ENCODE measurements around the gene KIAA0753. TPM values are rescaled to one million over a fixed set of nuclear protein-coding genes. Genes with fewer than 3 reads are reported as not detected.

KIAA0753 gene
- total and polyA plus RNA-seq, 9 donors: 12.1 to 32.3 (median 19.2) TPM

DNA sequence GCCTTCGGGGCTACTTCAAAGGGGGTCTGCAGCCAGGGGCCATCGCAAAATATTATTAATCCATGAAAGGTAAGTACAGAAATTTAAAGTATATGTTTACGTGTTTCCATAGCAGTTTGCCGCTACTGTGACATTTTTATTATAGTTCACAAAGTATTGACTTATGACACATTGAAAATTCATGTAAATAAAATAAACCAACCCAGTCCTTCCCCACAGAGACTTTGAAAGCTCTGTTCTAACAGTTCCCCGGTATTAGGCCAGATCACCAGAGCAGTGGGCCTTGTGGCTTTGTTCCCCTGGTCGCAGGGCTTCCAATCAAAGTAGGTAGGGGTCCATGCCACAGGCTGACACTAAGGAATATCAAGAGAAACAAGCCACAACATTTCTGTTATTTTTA, 13.9 kb downstream of the KIAA0753 start:
- intact Hi-C loops (cut with DNase I): no loop called here
- H3K36me3 ChIP-seq: no peaks in the 10 kb centered on the region
- no peaks in the 10 kb centered on the region for H3K4me1 ChIP-seq (ENCODE audit: insufficient read depth)
- TF ChIP-seq EP300 (IDR thresholded peaks at IDR 0.05): no peak
- no peak for TF ChIP-seq CTCF (IDR thresholded peaks at IDR 0.05)
- no peak for TF ChIP-seq POLR2A (IDR thresholded peaks at IDR 0.05)
- no peak for DNase-seq
- no peak overlapping the region for H3K27ac ChIP-seq
- H3K9me3 ChIP-seq: no peaks in the 10 kb centered on the region
- no peaks in the 10 kb centered on the region for H3K27me3 ChIP-seq
- WGBS, 3 donors: 93 to 97% (median 96%) methylated on average over 6 of the region's 6 CpGs
- no peak overlapping the region for H3K4me3 ChIP-seq

GRCh38 chr17:6623941-6624340, 16.6 kb downstream of the KIAA0753 start:
- no peak for DNase-seq
- Histone ChIP-seq H3K9me3 (no peaks in the 10 kb centered on the region), H3K27ac (no peak overlapping the region), H3K36me3 (no peaks in the 10 kb centered on the region), H3K4me3 (no peak overlapping the region), H3K4me1 (ENCODE audit: insufficient read depth) (no peaks in the 10 kb centered on the region), H3K27me3 (no peaks in the 10 kb centered on the region)
- TF ChIP-seq POLR2A (IDR thresholded peaks at IDR 0.05) (no peak), EP300 (IDR thresholded peaks at IDR 0.05) (no peak), CTCF (IDR thresholded peaks at IDR 0.05) (no peak)
- 96% methylated on average over 3 of the region's 3 CpGs for WGBS, 3 donors
- intact Hi-C loops (cut with DNase I): no loop called here

DNA sequence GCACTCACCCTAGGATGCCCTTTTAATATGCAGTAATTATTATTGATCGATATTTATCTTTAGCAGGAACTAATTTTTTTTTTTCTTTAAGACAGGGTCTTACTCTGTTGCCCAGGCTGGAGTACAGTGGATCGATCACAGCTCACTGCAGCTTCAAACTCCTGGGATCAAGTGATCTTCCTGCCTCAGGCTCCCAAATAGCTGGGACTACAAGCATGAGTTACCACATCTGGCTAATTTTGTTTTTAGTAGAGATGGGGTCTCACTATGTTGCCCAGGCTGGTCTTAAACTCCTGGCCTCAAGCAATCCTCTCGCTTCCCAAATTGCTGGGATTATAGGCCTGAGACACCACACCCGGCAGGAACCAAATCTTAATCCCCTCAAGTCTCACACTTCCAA, 29.3 kb downstream of the KIAA0753 start:
- H3K9me3 ChIP-seq: no peaks in the 10 kb centered on the region
- no peaks in the 10 kb centered on the region for H3K36me3 ChIP-seq
- no peak overlapping the region for H3K4me3 ChIP-seq
- H3K4me1 ChIP-seq (ENCODE audit: insufficient read depth): peaks cover 4% of the 10 kb centered on the region
- no peak for DNase-seq
- intact Hi-C loops (cut with DNase I): no loop called here
- TF ChIP-seq CTCF (IDR thresholded peaks at IDR 0.05): no peak
- TF ChIP-seq POLR2A (IDR thresholded peaks at IDR 0.05): no peak
- TF ChIP-seq EP300 (IDR thresholded peaks at IDR 0.05): no peak
- no peaks in the 10 kb centered on the region for H3K27me3 ChIP-seq
- 77 to 91% (median 82%) methylated on average over 4 of the region's 4 CpGs for WGBS, 3 donors
- H3K27ac ChIP-seq: no peak overlapping the region

GRCh38 chr17:6610011-6610410, 30.5 kb downstream of the KIAA0753 start:
- H3K36me3 ChIP-seq: no peaks in the 10 kb centered on the region
- peaks cover 4% of the 10 kb centered on the region for H3K4me1 ChIP-seq (ENCODE audit: insufficient read depth)
- no peak for DNase-seq
- no peaks in the 10 kb centered on the region for H3K27me3 ChIP-seq
- H3K4me3 ChIP-seq: no peak overlapping the region
- intact Hi-C loops (cut with DNase I): no loop called here
- no peaks in the 10 kb centered on the region for H3K9me3 ChIP-seq
- WGBS, 3 donors: 91 to 94% (median 94%) methylated on average over 5 of the region's 5 CpGs
- H3K27ac ChIP-seq: no peak overlapping the region
- TF ChIP-seq CTCF (IDR thresholded peaks at IDR 0.05) (no peak), EP300 (IDR thresholded peaks at IDR 0.05) (no peak), POLR2A (IDR thresholded peaks at IDR 0.05) (no peak)

GRCh38 chr17:6608321-6608720, 32.2 kb downstream of the KIAA0753 start:
- no peaks in the 10 kb centered on the region for H3K36me3 ChIP-seq
- H3K4me1 ChIP-seq (ENCODE audit: insufficient read depth): peaks cover 6% of the 10 kb centered on the region
- TF ChIP-seq EP300 (IDR thresholded peaks at IDR 0.05): no peak
- TF ChIP-seq CTCF (IDR thresholded peaks at IDR 0.05): no peak
- TF ChIP-seq POLR2A (IDR thresholded peaks at IDR 0.05): no peak
- no peak for DNase-seq
- intact Hi-C loops (cut with DNase I): no loop called here
- no peak overlapping the region for H3K4me3 ChIP-seq
- H3K9me3 ChIP-seq: no peaks in the 10 kb centered on the region
- 89 to 90% (median 90%) methylated on average over 3 of the region's 3 CpGs for WGBS, 3 donors
- no peak overlapping the region for H3K27ac ChIP-seq
- H3K27me3 ChIP-seq: no peaks in the 10 kb centered on the region
